ENCODE results near the gene DUOXA1. TPM values are rescaled to one million over a fixed set of nuclear protein-coding genes. Genes with fewer than 3 reads are reported as not detected.
A peak's percentile ranks its signal among the peaks of the same experiment; 100 is the strongest.

Gene DUOXA1
- total and polyA plus RNA-seq, 2 of the 4 experiments (the other 2 are of a cell fraction) = 0.02 TPM; not detected in 1

DNA sequence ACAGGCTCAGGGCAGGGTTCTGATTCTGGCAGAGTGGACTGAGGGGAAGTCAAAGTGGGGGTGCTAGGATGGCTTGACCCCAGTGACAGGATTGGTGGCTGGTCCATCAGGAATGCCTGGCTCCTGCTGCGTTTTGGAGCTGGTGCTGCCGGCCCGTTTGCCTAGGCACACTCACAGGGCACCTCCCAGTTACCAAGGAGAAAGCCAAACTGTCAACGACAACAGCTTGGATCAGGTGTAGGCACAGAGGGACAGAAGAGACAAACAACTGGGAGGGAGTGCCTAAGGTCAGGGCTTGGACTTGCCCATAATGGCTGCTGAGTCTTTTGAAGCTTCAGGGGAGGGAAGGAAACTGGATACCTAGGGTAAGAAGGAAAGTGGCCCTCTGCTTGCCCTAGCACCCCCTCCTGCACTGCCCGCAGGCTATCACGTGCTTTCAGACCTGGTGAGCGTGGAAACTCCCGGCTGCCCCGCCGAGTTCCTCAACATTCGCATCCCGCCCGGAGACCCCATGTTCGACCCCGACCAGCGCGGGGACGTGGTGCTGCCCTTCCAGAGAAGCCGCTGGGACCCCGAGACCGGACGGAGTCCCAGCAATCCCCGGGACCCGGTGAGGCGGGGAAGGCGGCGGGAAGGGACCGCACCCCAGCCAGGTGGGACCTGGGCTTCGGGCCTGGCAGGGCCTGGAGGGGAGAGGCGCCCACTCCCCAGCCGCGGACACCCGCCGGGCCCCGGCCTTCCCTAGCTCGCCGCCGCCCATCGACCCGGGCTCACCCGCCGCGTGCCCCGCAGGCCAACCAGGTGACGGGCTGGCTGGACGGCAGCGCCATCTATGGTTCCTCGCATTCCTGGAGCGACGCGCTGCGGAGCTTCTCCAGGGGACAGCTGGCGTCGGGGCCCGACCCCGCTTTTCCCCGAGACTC, 5.3 kb upstream of the DUOXA1 start:
- Histone ChIP-seq H2BK20ac (ENCODE audit: low read depth, low read length) (no peak overlapping the region), H3K23ac (ENCODE audit: low read depth, low read length) (no peak overlapping the region), H3K9me1 (ENCODE audit: insufficient read depth, low read length) (no peaks in the 10 kb centered on the region), H3K56ac (ENCODE audit: extremely low read depth, insufficient read depth, low read length) (no peak overlapping the region), H3K27me3 (ENCODE audit: control insufficient read depth, insufficient read depth, low read length) (peaks cover 83% of the 10 kb centered on the region), H3K9me3 (ENCODE audit: control insufficient read depth, insufficient read depth, low read length) (peaks cover 3% of the 10 kb centered on the region; the same call in 1 of the 2 replicates), H3K4me1 (ENCODE audit: control insufficient read depth, insufficient read depth, low read length) (no peaks in the 10 kb centered on the region; the same call in 1 of the 2 replicates), H4K91ac (ENCODE audit: insufficient read depth, low read depth, low read length) (no peak overlapping the region), H2BK15ac (ENCODE audit: low read depth, low read length) (no peak overlapping the region), H2AFZ (replicated peaks; ENCODE audit: low read length, poor library complexity) (no peak overlapping the region), H4K20me1 (ENCODE audit: insufficient read depth, low read length) (no peaks in the 10 kb centered on the region), H3K4me3 (ENCODE audit: insufficient read depth, low read depth, low read length) (no peak overlapping the region), H3K79me1 (ENCODE audit: low read depth in 1 of 2, low read length in 2 of 2) (no peaks in the 10 kb centered on the region), H4K5ac (ENCODE audit: low read depth, low read length) (no peak overlapping the region), H3K18ac (ENCODE audit: low read depth, low read length) (no peak overlapping the region), H3K36me3 (ENCODE audit: control insufficient read depth, insufficient read depth, low read length) (no peaks in the 10 kb centered on the region), H3K4me2 (ENCODE audit: low read depth, low read length) (no peak overlapping the region), H2AK5ac (ENCODE audit: low read depth, low read length) (no peak overlapping the region), H4K8ac (ENCODE audit: low read depth in 2 of 2, low read length in 2 of 2) (no peak overlapping the region), H3K27ac (ENCODE audit: insufficient read depth, low read length) (no peak overlapping the region), H3K9ac (ENCODE audit: low read depth, low read length) (no peak overlapping the region), H2BK120ac (ENCODE audit: low read depth, low read length) (no peak overlapping the region), H2BK5ac (ENCODE audit: low read depth, low read length, poor library complexity, severe bottlenecking) (no peak overlapping the region), H3K4ac (ENCODE audit: low read depth, low read length) (no peak overlapping the region), H2AK9ac (replicated peaks; ENCODE audit: low read depth, low read length, poor library complexity) (peak overlapping the region; percentile 50), H3K14ac (replicated peaks; ENCODE audit: low read depth, low read length) (no peak overlapping the region)
- intact Hi-C loops (cut with micrococcal nuclease) = no loop called here
- DNase-seq = no peak
- 0% methylated on average over 1 of the region's 57 CpGs; no CpG with 5 or more reads in 1 of the 2 experiments for WGBS, 2 experiments (ENCODE audit: extremely low coverage in 2 of 2, insufficient read length in 1 of 2)
- CTCF ChIA-PET = no interaction called here
- ATAC-seq (ENCODE audit: low read depth) = 0 out of 2 replicates have a peak, but pooled peaks have one; percentile 21
- dilution Hi-C loops (cut with HindIII; ENCODE audit: low sequenced_read_pairs, unreplicated experiment) = no loop called here
- in situ Hi-C loops (cut with MboI; ENCODE audit: low sequenced_read_pairs) = no loop called here
- no TSS peak for BruUV-seq (replicated peaks)
- POLR2A ChIA-PET (ENCODE audit: unreplicated experiment) = no interaction called here
- TF ChIP-seq, protein P1, sequence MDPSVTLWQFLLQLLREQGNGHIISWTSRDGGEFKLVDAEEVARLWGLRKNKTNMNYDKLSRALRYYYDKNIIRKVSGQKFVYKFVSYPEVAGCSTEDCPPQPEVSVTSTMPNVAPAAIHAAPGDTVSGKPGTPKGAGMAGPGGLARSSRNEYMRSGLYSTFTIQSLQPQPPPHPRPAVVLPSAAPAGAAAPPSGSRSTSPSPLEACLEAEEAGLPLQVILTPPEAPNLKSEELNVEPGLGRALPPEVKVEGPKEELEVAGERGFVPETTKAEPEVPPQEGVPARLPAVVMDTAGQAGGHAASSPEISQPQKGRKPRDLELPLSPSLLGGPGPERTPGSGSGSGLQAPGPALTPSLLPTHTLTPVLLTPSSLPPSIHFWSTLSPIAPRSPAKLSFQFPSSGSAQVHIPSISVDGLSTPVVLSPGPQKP (IDR thresholded peaks at IDR 0.05; ENCODE audit: borderline replicate concordance, low read depth, low read length) = no peak
- TF ChIP-seq RAD21 (IDR thresholded peaks at IDR 0.05; ENCODE audit: low read length) = no peak
- no peak for TF ChIP-seq CEBPB (IDR thresholded peaks at IDR 0.05; ENCODE audit: low read depth, low read length)
- TF ChIP-seq RCOR1 (IDR thresholded peaks at IDR 0.05; ENCODE audit: insufficient replicate concordance, low read length) = no peak
- no peak for TF ChIP-seq MAZ (IDR thresholded peaks at IDR 0.05; ENCODE audit: borderline replicate concordance, low read depth, low read length)
- TF ChIP-seq, protein P2, sequence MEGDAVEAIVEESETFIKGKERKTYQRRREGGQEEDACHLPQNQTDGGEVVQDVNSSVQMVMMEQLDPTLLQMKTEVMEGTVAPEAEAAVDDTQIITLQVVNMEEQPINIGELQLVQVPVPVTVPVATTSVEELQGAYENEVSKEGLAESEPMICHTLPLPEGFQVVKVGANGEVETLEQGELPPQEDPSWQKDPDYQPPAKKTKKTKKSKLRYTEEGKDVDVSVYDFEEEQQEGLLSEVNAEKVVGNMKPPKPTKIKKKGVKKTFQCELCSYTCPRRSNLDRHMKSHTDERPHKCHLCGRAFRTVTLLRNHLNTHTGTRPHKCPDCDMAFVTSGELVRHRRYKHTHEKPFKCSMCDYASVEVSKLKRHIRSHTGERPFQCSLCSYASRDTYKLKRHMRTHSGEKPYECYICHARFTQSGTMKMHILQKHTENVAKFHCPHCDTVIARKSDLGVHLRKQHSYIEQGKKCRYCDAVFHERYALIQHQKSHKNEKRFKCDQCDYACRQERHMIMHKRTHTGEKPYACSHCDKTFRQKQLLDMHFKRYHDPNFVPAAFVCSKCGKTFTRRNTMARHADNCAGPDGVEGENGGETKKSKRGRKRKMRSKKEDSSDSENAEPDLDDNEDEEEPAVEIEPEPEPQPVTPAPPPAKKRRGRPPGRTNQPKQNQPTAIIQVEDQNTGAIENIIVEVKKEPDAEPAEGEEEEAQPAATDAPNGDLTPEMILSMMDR (conservative IDR thresholded peaks at IDR 0.05; ENCODE audit: low read depth, low read length) = no peak
- TF ChIP-seq, protein P3, sequence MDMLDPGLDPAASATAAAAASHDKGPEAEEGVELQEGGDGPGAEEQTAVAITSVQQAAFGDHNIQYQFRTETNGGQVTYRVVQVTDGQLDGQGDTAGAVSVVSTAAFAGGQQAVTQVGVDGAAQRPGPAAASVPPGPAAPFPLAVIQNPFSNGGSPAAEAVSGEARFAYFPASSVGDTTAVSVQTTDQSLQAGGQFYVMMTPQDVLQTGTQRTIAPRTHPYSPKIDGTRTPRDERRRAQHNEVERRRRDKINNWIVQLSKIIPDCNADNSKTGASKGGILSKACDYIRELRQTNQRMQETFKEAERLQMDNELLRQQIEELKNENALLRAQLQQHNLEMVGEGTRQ (IDR thresholded peaks at IDR 0.05; ENCODE audit: low read depth, low read length) = no peak
- no peak for TF ChIP-seq NFE2L2 (IDR thresholded peaks at IDR 0.05; ENCODE audit: low read depth, low read length)
- no peak for TF ChIP-seq MXI1 (IDR thresholded peaks at IDR 0.05; ENCODE audit: borderline replicate concordance, low read depth, low read length)
- no peak for TF ChIP-seq FOS (IDR thresholded peaks at IDR 0.05; ENCODE audit: low read depth, low read length)
- no peak for TF ChIP-seq RFX5 (IDR thresholded peaks at IDR 0.05; ENCODE audit: low read depth, low read length)
- no peak for TF ChIP-seq MAFK (IDR thresholded peaks at IDR 0.05; ENCODE audit: low read depth, low read length)
- no peak for TF ChIP-seq CHD1 (IDR thresholded peaks at IDR 0.05; ENCODE audit: low read depth, low read length)
- no peak for TF ChIP-seq POLR2A (IDR thresholded peaks at IDR 0.05; ENCODE audit: low read depth, low read length)
- no peak for TF ChIP-seq SMC3 (IDR thresholded peaks at IDR 0.05; ENCODE audit: low read depth, low read length)

Measured in IMR-90 (cell line).